ENCODE measurements around the gene C6orf89.
A peak's percentile ranks its signal among the peaks of the same experiment; 100 is the strongest.

C6orf89 gene

GRCh38 chr6:36893976-36894932, 8.5 kb downstream of the C6orf89 start:
- ATAC-seq (no peak), DNase-seq (no peak)
- Mint-ChIP-seq H3K4me1 (peaks cover 3% of the 10 kb centered on the region), H3K9me3 (no peaks in the 10 kb centered on the region), H3K27me3 (no peaks in the 10 kb centered on the region), H3K4me3 (no peak overlapping the region), H3K27ac (no peak overlapping the region)

- no peak overlapping the region for H3K27ac Mint-ChIP-seq
- DNase-seq (no peak), ATAC-seq (no peak)
Measured at GRCh38 chr6:36897609-36898008, 11.9 kb downstream of the C6orf89 start.

GRCh38 chr6:36904114-36904513, 18.4 kb downstream of the C6orf89 start:
- Mint-ChIP-seq H3K4me3 (no peak overlapping the region), H3K27me3 (no peaks in the 10 kb centered on the region), H3K4me1 (no peaks in the 10 kb centered on the region), H3K9me3 (no peaks in the 10 kb centered on the region), H3K27ac (no peak overlapping the region)
- no peak for DNase-seq
- no peak for ATAC-seq

More at GRCh38 chr6:36897609-36898008, 11.9 kb downstream of the C6orf89 start:
- Mint-ChIP-seq H3K4me1 (no peaks in the 10 kb centered on the region), H3K27me3 (no peaks in the 10 kb centered on the region), H3K9me3 (no peaks in the 10 kb centered on the region), H3K4me3 (no peak overlapping the region)

GRCh38 chr6:36904851-36905393, 19.2 kb downstream of the C6orf89 start:
- no peaks in the 10 kb centered on the region for H3K4me1 Mint-ChIP-seq
- H3K27me3 Mint-ChIP-seq, result no peaks in the 10 kb centered on the region
- ATAC-seq (no peak), DNase-seq (no peak)
- no peak overlapping the region for H3K4me3 Mint-ChIP-seq
- H3K27ac Mint-ChIP-seq, result no peak overlapping the region
- H3K9me3 Mint-ChIP-seq, result no peaks in the 10 kb centered on the region

GRCh38 chr6:36906539-36907325, 21.0 kb downstream of the C6orf89 start:
- Mint-ChIP-seq H3K4me1 (peaks cover 9% of the 10 kb centered on the region), H3K4me3 (no peak overlapping the region), H3K27me3 (no peaks in the 10 kb centered on the region), H3K27ac (peak overlapping the region in 1 of 2 donors; percentile 73), H3K9me3 (no peaks in the 10 kb centered on the region)
- DNase-seq, result no peak
- no peak for ATAC-seq

- Mint-ChIP-seq H3K27me3 (no peaks in the 10 kb centered on the region), H3K4me1 (peaks cover 19% of the 10 kb centered on the region), H3K9me3 (no peaks in the 10 kb centered on the region), H3K27ac (no peak overlapping the region), H3K4me3 (no peak overlapping the region)
- ATAC-seq (no peak), DNase-seq (no peak)
Measured at GRCh38 chr6:36907781-36908180, 22.0 kb downstream of the C6orf89 start.

- DNase-seq (no peak), ATAC-seq (no peak)
- Mint-ChIP-seq H3K4me3 (no peak overlapping the region), H3K27ac (no peak overlapping the region), H3K27me3 (no peaks in the 10 kb centered on the region), H3K4me1 (peaks cover 29% of the 10 kb centered on the region), H3K9me3 (no peaks in the 10 kb centered on the region)
Measured at GRCh38 chr6:36908747-36909146, 23.0 kb downstream of the C6orf89 start.

- DNase-seq, result no peak
- H3K4me3 Mint-ChIP-seq, result peak overlapping the region; percentile 74 to 87
- H3K9me3 Mint-ChIP-seq, result no peaks in the 10 kb centered on the region
- peaks cover 54% of the 10 kb centered on the region for H3K4me1 Mint-ChIP-seq
- no peaks in the 10 kb centered on the region for H3K27me3 Mint-ChIP-seq
- H3K27ac Mint-ChIP-seq, result peak overlapping the region; percentile 0 to 93
- peak; percentile 60 for ATAC-seq
Measured at GRCh38 chr6:36912030-36912454, 26.3 kb downstream of the C6orf89 start.

GRCh38 chr6:36912586-36912985, 26.8 kb downstream of the C6orf89 start:
- H3K4me1 Mint-ChIP-seq, result peaks cover 54% of the 10 kb centered on the region
- H3K27ac Mint-ChIP-seq, result peak overlapping the region; percentile 63 to 93
- peak overlapping the region; percentile 74 to 87 for H3K4me3 Mint-ChIP-seq
- DNase-seq (peak; percentile 64 to 83), ATAC-seq (peak; percentile 98)
- no peaks in the 10 kb centered on the region for H3K27me3 Mint-ChIP-seq
- H3K9me3 Mint-ChIP-seq, result no peaks in the 10 kb centered on the region

GRCh38 chr6:36913082-36913481, 27.3 kb downstream of the C6orf89 start:
- no peaks in the 10 kb centered on the region for H3K9me3 Mint-ChIP-seq
- peak overlapping the region; percentile 63 to 93 for H3K27ac Mint-ChIP-seq
- H3K27me3 Mint-ChIP-seq, result no peaks in the 10 kb centered on the region
- H3K4me1 Mint-ChIP-seq, result peaks cover 54% of the 10 kb centered on the region
- no peak for ATAC-seq
- H3K4me3 Mint-ChIP-seq, result peak overlapping the region; percentile 74 to 87
- no peak for DNase-seq

GRCh38 chr6:36914227-36914794, 28.6 kb downstream of the C6orf89 start:
- Mint-ChIP-seq H3K27ac (peak overlapping the region in 1 of 2 donors; percentile 14), H3K9me3 (no peaks in the 10 kb centered on the region), H3K4me3 (peak overlapping the region in 1 of 2 donors; percentile 51), H3K27me3 (no peaks in the 10 kb centered on the region), H3K4me1 (peaks cover 54% of the 10 kb centered on the region)
- no peak for DNase-seq
- ATAC-seq, result no peak

- no peaks in the 10 kb centered on the region for H3K9me3 Mint-ChIP-seq
- DNase-seq (no peak), ATAC-seq (no peak)
- no peaks in the 10 kb centered on the region for H3K27me3 Mint-ChIP-seq
- no peak overlapping the region for H3K27ac Mint-ChIP-seq
- peaks cover 54% of the 10 kb centered on the region for H3K4me1 Mint-ChIP-seq
- H3K4me3 Mint-ChIP-seq, result no peak overlapping the region
Measured at GRCh38 chr6:36915599-36915998, 29.8 kb downstream of the C6orf89 start.

GRCh38 chr6:36916126-36916525, 30.4 kb downstream of the C6orf89 start:
- DNase-seq (no peak), ATAC-seq (no peak)
- Mint-ChIP-seq H3K4me3 (no peak overlapping the region), H3K27ac (no peak overlapping the region), H3K4me1 (peaks cover 49% of the 10 kb centered on the region), H3K27me3 (no peaks in the 10 kb centered on the region), H3K9me3 (no peaks in the 10 kb centered on the region)

- ATAC-seq, result no peak
- no peak for DNase-seq
- Mint-ChIP-seq H3K4me3 (no peak overlapping the region), H3K27me3 (no peaks in the 10 kb centered on the region), H3K27ac (no peak overlapping the region), H3K9me3 (no peaks in the 10 kb centered on the region), H3K4me1 (peaks cover 36% of the 10 kb centered on the region)
Measured at GRCh38 chr6:36917541-36918193, 31.9 kb downstream of the C6orf89 start.

- H3K27ac Mint-ChIP-seq, result no peak overlapping the region
- DNase-seq (no peak), ATAC-seq (no peak)
- H3K9me3 Mint-ChIP-seq, result no peaks in the 10 kb centered on the region
- H3K27me3 Mint-ChIP-seq, result no peaks in the 10 kb centered on the region
- H3K4me3 Mint-ChIP-seq, result no peak overlapping the region
- peaks cover 12% of the 10 kb centered on the region for H3K4me1 Mint-ChIP-seq
Measured at GRCh38 chr6:36920049-36920448, 34.3 kb downstream of the C6orf89 start.
